Suppressor macrophage treated with lipopolysaccharide for 1 hour (primary cell): ENCODE data around the gene GSDME.
"Not testable (repeated sequence)": the region's sequence is repeated elsewhere in the genome, so short reads cannot be mapped to it uniquely, and the experiment has no call there.

Experiments
- DNase-seq, 3 donors: peaks; one replicate each; pipeline ENCODE4 v3.0.0-alpha.2; 2020 to 2022

Gene GSDME

DNA sequence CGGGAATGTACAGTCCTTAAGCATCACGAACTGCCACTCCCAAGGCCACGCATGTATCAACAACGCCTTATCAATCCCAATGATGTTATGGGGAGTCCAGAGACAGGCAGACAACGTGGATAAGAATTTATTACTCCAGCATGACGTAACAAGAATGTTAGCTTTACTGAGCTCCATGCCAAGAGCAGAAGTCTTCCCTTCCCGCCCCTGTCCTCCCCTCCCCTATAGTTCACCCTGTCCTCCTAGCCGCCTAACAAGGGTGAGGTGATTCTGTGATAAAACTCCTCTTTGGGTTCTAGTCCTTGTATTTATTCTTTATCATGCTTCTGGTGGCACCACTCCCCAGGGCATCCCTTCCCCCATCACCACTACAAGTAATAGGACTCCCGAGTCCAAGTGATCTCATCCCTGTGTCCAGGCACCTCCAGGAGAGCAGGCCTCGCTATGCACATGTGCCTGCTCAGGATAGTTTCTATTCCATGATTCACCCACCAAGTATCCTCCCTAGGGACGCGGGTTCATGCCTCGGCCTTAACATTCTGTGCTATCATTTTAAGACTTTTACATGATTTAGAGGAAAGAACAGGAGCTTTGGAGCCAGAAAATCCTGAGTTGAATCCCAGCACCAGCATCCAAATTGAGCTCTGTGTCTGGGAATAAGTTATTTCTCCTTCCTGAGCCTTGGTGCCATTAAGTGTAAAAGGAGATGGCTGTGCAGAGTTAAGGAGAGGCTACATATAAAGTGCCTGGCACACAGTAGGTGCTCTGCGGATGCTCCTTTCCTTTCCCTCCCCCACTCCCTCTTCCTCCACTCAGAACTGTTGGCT is 15.4 kb downstream of the GSDME start:
- DNase-seq: no peak

DNA sequence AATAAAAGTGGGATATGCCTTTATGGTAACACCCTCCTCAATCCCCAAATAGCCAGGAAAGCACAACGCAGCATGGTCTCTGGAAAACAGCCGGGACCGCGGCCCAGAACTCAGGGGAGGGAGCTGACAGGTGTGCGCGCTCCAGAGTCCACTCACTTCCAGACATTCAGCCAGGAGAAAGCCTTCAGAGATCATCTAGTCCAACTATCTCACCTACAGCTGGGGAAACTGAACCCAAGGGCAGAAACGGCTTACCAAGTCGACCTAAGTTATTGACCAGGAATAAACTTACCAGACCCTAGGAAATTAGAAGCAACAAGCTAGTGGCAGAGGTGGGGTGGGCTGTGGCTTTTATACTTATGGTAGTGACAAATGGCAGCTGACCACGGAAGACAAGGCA is 16.4 kb downstream of the GSDME start:
- no peak for DNase-seq

DNA sequence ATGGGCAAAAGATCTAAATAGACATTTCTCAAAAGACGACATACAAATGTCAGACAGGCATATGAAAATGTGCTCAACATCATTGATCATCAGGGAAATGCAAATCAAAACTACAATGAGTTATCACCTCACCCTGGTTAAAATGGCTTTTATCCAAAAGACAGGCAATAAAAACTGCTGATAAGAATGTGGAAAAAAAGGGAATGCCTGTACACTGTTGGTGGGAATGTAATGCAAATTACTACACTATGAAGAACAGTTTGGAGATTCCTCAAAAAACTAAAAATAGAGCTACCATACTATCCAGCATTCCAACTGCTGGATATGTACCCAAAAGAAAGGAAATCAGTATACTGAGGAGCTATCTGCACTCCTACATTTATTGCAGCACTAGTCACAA is 18.0 kb downstream of the GSDME start:
- DNase-seq: no peak

DNA sequence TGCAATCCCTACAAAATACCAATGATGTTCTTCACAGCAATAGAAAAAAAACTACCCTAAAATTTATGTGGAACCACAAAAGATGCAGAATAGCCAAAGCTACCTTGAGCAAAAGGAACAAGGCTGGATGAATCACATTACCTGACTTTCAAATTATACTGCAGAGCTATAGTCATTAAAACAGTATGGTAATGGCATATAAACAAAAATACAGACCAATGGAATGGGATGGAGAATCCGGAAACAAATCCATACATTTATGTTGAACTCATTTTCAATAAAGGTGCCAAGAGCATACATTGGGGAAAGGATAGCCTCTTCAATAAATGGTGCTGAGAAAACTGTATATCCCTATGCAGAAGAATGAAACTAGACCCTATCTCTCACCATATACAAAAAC is 18.7 kb downstream of the GSDME start:
- DNase-seq: no peak

DNA sequence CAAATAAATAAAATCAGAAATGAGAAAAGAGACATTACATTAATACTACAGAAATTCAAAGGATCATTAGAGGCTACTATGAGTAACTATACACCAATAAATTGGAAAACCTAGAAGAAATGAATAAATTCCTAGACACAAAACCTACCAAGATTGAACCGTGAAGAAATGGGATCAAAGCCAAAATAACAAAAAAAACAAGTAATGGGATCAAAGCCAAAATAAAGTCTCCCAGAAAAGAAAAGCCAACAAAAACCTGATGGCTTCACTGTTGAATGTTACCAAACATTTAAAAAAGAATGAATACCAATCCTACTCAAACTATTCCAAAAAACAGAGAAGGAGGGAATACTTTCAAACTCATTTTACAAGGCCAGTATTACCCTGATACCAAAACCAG is 20.0 kb downstream of the GSDME start:
- no peak for DNase-seq

DNA sequence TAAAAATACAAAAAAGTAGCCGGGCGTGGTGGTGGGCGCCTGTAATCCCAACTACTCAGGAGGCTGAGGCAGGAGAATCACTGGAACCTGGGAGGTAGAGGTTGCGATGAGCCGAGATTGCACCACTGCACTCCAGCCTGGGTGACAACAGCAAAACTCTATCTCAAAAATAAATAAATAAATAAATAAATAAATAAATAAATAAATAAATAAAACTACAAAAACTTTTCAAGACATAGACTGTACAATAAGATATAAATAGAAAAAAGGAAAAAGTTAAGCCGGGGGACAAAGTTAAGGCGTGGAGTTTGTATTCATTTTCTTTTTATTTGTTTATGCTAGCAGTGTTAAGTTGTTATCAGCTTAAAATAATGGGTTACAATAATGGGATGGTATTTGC is 21.7 kb downstream of the GSDME start:
- DNase-seq: not testable (repeated sequence)

DNA sequence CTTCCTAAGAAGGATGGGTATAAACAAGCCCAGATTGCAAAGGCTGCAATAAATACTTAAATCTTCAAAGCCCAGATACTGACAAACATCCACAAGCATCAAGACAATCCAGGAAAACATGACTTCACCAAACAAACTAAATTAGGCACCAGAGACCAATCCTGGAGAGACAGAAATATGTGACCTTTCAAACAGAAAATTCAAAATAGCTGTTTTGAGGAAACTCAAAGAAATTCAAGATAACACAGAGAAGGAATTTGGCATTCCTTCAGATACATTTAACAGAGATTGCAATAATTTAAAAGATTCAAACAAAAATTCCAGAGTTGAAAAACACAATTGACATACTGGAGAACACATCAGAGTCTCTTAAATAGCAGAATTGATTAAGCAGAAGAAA is 23.0 kb downstream of the GSDME start:
- DNase-seq: no peak

DNA sequence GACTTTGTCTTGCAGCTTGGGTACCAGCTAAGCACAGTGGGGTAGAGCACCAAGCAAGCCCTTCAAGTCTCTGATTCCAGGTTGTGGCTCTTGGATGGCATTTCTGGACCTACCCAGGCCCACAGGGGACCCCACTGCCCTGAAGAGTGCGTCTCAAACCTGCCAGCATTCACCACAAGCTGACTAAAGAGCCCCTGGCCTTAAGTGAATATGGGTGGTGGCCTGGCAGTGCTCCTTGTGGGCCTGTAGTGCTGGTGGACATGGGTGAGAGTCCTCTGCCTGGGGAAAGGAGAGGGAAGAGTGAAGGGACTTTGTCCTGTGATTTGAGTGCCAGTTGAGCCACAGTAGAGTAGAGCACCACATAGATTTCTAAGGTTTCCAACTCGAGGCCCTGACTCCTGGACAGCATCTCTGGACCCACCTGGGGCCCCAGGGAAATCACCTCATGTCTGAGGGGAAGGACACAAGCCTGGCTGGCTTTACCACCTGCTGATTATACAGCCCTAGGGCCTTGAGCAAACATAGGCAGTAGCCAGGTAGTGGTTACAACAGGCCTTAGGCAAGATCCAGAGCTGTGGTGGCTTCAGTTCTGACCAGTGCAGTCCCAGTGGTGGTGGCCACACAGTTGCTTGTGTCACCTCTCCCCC is 23.7 kb downstream of the GSDME start:
- DNase-seq: no peak

DNA sequence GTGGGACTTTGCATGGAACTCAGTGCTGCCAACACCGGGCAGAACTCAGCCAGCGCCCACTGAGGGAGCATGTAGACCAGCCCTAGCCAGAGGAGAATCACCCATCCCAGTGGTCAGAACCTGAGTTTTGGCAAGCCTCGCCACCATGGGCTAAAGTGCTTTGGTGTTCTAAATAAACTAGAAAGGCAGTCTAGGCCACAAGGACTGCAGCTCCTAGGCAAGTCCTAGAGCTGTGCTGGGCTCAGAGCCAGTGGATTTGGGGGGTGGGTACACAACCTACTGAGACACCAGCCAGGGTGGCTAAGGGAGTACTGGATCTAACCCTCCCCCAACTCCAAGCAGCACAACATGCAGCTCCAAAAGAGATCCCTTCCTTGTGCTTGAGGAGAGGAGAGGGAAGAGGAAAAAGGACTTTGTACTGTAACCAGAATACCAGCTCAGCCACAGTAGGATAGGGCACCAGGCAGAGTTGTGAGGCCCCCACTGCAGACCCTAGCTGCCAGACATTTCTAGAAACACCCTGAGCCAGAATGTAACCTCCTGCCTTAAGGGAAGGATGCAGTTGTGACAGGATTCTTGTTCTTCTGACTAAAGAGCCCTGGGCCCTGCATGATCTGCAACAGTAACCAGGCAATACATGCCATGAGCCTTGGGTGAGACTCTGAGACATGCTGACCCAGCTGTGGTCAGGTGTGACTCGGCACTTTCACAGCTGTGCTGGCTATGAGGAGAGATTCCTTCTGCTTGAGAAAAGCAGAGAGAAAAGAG is 24.4 kb downstream of the GSDME start:
- DNase-seq: no peak

DNA sequence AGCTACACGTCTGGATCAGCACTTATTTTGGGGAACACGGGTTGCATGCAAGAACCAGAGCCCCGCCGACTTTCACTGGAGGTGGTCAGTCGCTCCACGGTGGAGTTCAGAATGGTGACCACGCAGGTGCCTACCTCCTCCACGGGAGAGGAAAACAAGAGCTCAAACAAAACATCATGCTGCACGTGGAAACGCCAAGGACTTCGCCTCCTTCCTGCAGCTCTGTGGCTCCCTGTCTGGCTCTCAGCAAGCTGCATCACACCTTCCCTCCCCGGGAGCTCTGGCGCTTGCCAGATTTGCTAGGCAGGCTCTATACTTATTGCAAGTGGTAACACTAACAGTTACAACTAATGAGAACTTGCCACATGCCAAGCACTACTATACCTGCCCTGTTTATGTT is 26.0 kb downstream of the GSDME start:
- DNase-seq: no peak

DNA sequence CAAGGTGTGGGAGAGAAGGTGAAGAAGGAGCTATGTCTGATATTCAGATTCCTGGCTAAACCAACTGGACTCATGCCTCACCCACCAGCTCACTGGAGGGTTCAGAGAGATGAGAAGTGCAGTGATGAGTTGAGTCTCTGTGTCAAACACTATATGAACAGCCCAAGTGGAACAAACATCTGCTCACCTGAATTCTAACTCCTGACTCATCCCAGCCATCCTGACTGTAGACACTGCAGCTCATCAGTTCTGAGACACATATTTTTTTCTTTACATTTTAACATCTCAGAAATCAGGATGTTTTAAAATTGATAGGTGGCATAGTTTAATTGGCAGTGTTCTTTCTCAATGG is 27.3 kb downstream of the GSDME start:
- DNase-seq: no peak

DNA sequence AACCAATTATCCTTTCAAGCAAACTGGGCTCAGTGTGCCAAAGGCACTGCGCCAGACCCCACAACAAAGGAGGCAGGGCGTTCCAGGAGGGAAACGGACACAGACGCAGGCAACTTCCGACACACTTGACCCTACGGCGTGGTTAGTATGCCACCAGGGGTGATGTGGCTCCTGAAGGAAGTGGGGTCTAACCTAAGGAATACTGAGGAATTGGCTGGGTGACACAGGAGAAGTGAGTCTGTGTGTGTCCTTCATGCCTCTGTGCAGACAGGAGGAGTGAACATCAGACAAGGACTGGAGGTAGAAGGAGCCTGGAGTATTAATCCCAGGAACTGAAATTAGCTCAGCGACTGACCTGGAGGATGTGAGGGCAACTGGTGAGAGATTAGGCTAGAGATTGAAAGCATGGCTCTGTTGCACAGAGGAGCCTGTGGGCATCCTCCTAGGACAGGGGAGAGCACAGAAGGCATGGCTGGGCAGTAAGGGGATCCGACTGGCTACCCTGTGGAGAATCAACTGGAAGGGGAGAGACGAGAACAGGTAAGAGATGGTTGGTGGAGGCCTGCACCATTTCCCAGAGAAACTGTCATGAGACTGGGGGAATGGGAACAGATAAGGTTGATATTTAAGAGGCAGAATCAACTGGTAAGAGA is 27.8 kb downstream of the GSDME start:
- no peak for DNase-seq

DNA sequence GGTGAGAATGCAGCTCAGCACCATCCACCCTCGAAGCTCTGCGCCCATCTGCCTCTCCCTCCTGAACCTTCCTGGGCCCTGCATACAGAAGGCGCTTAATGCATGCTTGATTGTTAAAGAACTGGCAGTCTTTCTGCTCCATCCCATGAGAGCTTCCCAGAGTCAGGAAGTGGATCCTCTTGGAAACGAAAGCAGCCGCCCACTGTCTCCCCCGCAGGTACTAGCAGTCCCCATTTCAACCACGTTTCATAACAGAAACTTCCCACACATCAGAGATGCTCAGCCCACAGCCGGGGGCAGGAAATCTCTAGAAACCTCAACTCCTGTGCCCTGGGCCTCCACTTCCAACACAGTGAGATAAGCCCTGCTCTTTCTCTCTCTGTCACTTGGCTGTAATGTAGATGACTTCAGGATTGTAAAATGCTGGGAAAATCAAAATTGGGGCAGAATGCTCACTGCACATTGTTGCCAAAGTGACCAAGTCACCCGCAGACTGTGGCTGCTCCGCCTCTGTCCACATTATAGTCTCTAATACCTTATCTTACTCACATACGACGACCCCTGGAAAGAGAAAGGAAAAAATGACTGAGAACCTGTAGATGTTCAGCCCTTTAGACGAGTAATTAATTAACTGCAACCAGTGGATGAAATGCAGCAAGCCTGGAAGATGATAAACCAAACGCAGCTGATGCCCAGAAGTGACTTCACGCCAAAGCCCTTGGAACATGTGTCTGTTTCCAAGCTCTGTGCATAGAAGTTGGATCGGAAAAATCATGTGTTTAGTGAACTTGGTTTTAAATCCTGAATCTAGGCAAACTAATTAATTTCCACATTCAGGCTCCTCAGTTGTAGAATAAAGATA is 28.5 kb downstream of the GSDME start:
- DNase-seq: peak in 2 of 3 donors; percentile 24 to 30

DNA sequence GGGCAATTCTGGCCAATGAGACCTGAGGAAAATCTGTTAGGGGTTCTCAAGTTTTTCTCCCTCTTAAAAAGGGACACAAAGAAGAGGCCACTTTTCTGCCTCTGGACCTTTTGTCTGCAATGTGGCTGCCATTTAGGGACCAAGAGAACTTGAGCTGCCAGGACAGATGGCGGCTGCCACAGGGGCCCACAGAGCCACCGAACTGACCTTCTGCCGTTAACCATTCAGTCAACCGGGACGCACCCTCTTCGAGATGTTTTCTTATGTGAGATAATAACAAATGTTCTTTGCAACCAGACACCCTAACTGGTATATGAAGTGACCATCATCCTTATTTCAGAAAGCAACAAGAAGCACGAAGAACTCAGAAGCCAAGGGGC is 29.2 kb downstream of the GSDME start:
- no peak for DNase-seq

DNA sequence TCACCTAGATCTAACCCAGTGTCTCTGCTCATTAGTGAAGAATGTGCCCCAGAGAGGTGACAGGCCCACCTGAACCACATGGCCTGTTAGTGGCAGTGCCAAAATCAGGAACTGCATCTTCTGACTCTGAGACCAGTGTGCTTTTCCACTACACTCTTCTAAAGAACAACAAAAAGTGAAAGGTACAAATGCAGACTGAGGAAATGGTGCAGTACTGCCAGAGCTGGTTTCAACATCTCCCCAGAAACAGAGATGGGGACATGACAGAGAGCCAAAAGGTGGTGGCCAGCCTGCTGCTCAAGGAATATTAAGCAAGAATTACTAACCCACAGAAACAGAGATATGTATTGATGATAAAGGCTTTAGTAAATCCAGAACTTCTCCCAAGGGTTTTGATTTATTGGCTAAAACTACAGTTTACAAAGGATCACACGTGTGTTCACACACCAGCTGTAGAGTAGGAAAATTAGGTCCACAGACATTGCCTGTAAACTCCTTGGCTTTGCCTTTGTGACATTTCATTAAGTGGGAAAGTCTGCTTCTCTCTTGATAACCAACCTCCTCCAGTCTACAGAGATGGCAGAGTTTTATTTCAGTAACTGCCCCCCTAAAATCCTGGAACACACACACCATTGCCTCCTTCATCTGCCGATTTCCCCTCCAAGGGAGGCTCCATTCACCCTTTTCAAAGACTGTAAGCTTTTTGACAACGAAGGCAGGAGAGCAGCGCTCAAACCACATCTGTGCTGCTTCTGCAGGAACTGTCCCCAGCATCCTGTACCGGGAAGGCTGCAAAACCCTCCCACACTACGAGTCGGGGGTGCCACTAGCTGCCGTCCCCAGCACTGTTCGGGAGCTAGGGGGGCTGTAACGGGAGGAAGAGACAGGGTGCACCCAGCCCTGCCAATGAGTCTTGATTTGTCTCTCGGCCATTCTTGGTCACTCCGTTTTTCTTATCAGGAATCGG is 29.8 kb downstream of the GSDME start:
- peak; percentile 15 to 26 (median 18) for DNase-seq

DNA sequence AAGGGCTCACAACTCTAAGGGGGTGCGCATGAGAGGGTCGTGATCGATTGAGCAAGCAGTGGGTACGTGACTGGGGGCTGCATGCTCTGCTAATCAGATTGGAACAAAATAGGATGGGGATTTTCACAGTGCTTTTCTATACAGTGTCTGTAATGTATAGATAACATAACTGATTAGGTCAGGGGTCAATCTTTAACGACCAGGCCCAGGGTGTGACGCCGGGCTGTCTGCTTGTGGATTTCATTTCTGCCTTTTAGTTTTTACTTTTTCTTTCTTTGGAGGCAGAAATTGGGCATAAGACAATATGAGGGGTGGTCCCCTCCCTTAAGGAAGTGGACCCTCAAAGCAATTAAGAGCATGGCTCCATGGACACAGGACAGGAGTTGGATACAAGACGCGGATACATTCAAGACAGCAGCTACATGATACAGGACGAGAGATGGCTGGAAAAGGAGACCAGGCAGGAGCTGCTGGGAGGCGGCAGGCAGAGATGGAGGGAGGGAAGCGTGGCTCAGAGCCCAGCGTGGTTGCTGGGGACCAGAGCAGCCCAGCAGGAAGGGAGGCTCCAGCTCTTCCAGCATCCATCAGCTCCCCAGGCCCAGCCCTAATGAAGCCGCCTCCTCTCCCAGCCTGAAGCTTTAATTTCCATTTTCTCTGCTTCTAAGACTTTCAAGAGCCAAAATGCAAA is 31.6 kb downstream of the GSDME start:
- DNase-seq: no peak

DNA sequence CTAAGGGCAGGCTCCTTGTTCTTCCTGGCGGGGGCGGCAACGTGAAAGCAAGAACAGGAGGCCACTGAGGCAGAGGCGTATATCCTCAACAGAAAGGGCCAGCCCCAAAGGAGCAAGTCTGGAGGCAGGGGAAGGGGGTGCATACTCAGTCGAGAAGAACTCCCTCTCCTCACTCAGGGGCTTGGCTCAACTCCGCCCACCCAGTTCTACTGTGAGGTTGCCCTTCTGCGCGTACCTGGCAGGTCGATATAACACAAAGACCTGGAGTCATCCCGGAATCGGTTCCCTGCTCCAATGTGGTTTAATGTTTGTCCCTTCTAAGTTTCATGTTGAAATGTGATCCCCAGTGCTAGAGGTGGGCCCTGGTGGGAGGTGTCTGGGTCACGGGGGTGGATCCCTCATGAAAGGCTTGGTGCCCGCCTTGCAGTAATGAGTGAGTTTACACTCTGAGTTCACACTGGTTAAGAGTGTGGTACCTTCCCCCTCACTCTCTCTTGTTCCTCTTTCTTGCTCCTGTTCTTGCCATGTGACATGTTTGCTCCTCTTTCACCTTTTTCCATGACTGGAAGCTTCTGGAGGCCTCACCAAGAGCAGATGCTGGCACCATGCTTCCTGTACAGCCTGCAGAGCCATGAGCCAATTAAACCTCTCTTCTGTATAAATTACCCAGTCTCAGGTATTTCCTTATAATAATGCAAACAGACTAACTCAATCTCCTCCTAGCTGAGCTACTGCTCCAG is 32.6 kb downstream of the GSDME start:
- DNase-seq: no peak

DNA sequence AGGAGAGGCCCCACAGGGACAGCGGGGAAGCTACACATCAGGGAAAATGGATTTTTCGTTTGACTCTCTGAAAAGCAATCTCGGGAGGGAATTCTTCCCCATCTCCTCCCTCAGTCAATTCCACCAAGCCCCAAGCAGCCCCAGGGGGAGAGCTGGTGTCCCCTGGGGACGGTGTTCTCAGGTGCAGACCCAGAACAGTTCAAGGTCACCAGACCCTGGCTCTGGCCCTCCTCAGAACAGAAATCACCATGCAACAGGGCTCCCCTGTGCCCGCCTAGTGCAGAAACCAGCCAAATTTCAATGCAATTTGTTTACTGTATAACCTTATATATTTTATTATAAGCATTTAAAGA is 34.1 kb downstream of the GSDME start:
- DNase-seq: no peak

DNA sequence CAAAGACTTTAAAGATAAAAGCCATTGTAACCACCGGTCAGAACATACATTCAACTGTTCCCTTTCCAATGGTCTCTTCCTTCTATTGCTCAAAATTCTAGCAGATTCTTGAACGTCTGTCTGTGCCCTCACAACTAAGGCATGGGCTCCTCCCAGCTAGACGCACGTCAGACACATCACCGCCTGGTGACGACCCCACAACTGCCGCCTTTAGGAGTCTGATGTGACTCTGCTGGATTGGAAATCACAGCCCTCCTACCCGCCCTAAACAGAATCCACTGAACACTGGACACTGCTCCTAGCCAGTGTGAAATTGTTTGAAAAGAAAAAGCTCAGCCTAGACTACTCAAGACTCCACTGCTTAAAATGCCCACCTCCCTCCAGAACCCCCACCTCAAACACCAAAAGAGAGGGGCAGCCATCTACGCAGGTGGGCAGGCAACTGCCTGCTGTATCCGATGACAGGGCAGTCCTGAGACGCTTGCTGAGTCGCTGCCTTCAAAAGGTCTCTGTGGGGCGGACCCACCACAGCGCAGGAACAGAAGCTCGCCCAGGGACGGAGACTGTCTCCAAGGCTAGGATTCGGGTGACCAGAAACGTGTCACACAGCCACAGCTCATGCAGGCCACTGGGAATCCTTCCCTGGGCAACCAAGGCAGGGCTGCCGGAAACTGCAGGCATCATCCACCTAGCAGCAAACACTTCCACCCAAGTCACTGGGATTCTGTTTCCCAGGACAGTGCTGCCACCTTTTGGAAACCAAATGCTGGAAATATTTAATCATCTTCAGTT is 34.7 kb downstream of the GSDME start:
- no peak for DNase-seq
